Measurements from ENCODE around the gene AIFM3.

The AIFM3 gene

GRCh38 chr22:20976291-20976877 is 9.3 kb downstream of the AIFM3 start:
- FAIRE-seq = no peak

- FAIRE-seq = no peak
Observed at GRCh38 chr22:20977019-20977418, 10.0 kb downstream of the AIFM3 start.

GRCh38 chr22:20977516-20978170 is 10.6 kb downstream of the AIFM3 start:
- FAIRE-seq = no peak

- FAIRE-seq = no peak
Observed at GRCh38 chr22:20978419-20978818, 11.4 kb downstream of the AIFM3 start.

- no peak for FAIRE-seq
Observed at GRCh38 chr22:20979243-20979809, 12.3 kb downstream of the AIFM3 start.

DNA sequence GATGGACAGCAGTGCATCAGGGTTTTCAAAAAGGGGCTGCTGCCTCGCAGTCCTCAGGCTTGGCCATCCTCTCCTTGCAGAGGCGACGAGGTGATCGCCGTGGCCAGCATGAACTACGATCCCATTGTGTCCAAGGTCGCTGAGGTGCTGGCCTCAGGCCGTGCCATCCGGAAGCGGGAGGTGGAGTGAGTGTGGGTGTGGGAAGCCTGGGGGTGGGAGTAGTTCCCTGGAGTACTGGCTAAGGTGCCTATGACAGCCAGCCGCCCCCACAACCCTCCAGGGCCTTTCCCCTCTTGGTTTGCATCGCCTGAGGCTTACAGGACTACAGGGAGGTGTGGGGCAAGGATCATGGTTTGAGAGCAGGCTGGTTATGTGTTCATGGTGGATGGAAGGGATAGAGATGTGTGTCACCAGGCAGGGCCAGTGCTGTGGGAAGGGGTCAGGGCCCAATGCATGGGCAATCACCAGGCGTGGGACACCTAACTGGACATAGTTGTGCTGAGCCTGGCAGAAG is 12.9 kb downstream of the AIFM3 start:
- no peak for FAIRE-seq

DNA sequence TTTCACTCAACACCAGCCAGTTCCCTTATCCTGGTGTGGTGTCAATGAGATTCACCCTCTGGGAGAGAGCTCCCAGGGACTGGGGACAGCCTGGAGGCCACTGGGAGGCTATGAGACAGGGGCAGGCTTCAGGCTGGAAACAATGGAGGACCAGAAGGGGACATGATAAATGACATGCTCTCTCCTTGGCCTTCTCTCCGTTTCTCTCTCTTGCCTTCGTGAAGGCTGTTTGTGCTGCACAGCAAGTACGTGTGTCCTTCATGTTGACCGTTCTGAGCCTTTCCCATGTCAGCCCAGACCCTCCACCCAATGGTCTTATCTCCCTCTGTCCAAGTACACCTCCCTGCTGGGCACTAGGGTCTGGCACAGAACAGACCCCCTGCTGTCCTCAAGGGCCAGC is 13.5 kb downstream of the AIFM3 start:
- FAIRE-seq = no peak

- FAIRE-seq = no peak
Observed at GRCh38 chr22:20980938-20981722, 14.1 kb downstream of the AIFM3 start.

DNA sequence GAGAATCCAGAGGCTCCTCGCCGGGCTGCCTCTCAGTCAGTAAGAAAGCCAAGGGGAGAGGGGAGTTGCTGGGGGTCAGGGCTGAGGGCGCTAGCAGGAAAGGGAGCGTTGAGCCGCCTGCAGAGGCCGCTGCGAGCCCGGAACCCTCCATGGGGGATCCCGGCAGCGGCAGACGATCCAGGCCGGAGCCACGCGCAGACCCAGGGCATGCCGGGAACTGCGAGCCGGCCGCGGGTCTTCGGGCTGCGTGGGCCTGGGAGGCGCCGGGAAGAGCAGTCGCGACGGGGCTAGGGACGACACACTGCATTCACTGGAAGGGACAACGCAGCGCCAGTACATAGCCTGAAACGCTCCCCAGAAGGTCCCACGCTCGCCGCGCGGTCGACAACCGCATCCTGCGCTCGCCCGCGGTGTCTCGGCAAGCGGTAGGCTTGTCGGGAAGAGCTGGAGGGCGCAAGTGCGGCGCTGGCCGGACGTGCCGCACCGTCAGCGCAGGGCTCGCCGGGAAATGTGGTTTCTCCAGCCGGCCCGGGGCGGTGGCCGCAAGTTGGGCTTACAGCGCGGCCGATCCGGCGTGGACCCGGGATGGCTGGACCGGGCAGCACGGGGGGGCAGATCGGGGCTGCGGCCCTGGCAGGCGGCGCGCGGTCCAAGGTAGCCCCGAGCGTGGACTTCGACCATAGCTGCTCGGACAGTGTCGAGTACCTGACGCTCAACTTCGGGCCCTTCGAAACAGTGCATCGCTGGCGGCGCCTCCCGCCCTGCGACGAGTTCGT is 14.9 kb downstream of the AIFM3 start, which contains the start of gene LZTR1:
LZTR1 (plus strand) TSS at position 511 of the 776 bp plus-strand sequence; CDS start at position 586, 75 bp downstream.
- FAIRE-seq = peak; percentile 27

- FAIRE-seq = no peak
Observed at GRCh38 chr22:20982563-20982882, 15.5 kb downstream of the AIFM3 start.

DNA sequence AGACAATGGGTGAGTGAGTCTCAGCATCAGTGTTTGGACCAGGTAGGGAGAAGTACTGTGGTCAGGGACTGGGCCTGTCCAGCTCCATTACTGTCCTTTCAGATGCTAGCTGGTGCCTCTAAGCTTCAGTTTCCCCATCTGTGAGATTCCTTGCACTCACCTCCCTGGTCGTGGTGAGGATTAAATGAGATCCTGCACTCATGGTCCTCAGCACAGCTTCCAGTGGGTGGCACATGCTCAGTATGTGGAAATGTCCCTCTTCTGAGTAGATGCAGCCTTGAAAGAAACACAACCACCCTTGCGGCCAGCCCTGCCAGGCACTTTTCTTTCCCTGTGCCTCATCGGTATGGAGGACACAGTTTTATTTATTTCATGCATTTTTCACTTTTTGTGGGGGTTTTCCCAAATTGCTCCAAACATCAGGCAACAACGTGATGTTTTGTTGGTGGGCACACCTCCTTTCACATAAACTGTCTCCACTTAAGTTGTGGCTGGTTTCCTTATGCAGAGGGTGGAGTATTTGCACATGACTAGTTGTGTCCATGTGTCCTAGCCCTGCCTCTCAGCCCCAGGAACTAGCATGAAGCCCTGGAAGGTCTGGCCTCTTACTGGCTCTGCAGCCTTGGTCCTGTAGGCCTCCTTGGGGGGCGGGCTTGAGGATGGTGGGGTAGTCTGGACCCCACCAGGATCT is 16.2 kb downstream of the AIFM3 start:
- FAIRE-seq = no peak

DNA sequence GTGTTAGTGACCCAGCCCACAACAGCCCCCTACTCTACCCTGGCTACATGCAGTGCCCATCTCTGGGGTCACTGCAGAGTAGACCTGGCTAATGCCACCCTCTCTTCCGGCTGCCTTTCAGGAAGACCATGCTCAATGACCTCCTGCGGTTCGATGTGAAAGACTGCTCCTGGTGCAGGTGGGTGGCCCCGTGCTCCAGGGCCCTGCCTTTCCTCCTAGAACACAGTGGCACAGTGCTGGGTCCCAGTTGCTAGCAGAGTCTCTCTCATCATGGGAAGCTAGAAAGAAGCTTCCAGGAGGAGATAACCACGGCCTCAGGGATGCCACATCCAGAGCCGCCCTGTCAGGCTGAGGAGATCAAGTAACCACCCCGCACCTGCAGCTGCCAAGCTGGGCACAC is 18.7 kb downstream of the AIFM3 start:
- FAIRE-seq = no peak

GRCh38 chr22:20986365-20986764 is 19.3 kb downstream of the AIFM3 start:
- no peak for FAIRE-seq

GRCh38 chr22:20987375-20987774 is 20.3 kb downstream of the AIFM3 start:
- no peak for FAIRE-seq

- no peak for FAIRE-seq
Observed at GRCh38 chr22:20988573-20989322, 21.7 kb downstream of the AIFM3 start.

GRCh38 chr22:20989323-20990138 is 22.5 kb downstream of the AIFM3 start:
- FAIRE-seq = no peak

DNA sequence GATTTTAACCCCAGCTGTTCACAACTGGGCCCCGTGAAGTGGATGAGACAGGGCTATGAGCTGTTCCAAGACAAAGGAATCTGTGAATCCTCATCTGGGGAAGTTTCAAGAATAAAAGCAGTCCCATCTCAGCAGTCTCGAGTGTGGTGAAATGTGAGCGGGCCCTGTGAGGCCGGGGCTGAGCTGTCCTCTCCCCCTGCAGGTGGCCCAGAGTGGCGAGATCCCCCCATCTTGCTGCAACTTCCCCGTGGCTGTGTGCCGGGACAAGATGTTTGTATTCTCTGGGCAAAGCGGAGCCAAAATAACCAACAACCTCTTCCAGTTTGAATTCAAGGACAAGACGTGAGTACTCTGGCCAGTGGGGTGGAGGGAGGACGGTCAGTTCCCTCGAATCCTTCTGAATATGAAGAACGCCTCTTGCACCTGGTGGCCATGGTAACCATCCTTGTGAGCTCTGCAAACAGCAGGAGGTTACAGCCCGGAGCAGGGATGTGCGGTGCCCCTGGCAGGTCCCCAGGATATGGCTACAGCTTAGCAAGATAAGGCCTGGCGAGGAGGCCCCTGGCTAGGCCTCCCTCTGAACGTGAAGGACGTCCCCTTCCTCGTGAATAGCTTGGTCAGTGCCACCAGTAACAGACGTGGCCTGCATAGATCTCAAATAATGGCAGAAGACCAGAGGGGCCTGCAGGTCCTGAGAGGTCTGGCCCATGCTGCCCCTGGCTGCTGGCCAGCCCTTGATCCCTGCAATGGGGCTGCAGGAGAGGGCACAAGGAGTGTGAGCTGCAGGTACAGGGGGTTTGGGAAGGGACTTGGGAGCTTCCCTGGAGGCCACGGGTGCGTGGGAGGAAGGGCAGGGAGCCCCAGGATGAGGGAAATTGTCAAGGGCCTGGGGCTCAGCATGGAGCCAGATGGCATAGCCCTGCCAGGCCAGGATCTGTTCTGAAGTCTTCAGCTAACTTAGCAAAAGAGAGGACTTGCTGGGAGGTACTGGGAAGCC is 23.4 kb downstream of the AIFM3 start:
- FAIRE-seq = no peak

DNA sequence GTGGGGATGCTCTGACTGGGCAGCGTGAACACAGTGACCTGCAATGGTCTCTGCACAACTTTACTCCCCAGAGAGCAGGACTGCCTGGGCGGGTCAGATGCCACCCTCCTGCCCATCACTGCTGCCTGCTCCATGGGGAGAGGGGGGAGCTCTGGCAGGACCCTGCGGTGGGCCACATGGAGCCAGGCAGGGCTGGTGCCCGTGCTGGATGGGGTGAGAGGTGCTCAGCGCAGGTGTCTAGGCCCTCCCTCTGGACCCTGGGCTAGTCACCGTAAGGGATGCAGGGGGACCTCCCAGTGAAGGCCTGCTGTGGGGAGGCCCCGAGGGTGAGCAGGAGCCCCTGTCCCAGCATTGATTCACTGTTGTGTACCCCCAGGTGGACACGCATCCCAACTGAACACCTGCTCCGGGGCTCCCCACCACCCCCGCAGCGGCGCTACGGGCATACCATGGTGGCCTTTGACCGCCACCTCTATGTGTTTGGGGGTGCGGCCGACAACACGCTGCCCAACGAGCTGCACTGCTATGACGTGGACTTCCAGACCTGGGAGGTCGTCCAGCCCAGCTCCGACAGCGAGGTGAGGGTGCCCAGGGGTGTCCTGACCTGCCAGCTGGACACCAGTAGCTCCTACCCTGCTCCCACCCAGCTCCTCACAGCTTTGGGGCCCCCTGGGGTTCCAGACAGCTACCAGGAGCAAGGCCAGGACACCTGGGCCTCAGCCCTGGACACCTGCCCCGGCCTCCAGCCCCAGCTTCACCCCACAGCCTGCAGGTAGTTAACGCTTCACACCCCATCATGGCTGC is 24.4 kb downstream of the AIFM3 start:
- FAIRE-seq = no peak

All from G401.6 (cell line).